Right cardiac atrium (tissue), 5 donors: ENCODE measurements around the gene ADAMTSL5. TPM values are rescaled to one million over a fixed set of nuclear protein-coding genes. Genes with fewer than 3 reads are reported as not detected.
"Not testable (repeated sequence)": the region's sequence is repeated elsewhere in the genome, so short reads cannot be mapped to it uniquely, and the experiment has no call there.

Source experiments
- ATAC-seq, 2 donors: fragments of 200-7000 bp; cut with Tn5 transposase; one replicate each; pipeline versions ENCODE4 v1.8.0 to v1.9.1; 2020; ENCODE audit warnings: moderate library complexity in 2 of 2, mild to moderate bottlenecking in 1 of 2
- DNase-seq, 3 donors: peaks; one replicate each; pipeline ENCODE4 v3.0.0-alpha.2; 2020
- H3K27ac ChIP-seq: one replicate; pipeline ENCODE4 v1.5.1; 2013; ENCODE audit warnings: mild to moderate bottlenecking, low read length, control low read depth, moderate library complexity
- H3K27me3 ChIP-seq: one replicate; pipeline ENCODE4 v1.6.1; 2013; ENCODE audit not compliant: control insufficient read depth, insufficient read depth
- H3K4me1 ChIP-seq: one replicate; pipeline ENCODE4 v1.6.1; 2013; ENCODE audit warnings: low read length; ENCODE audit not compliant: control insufficient read depth, insufficient read depth
- H3K4me3 ChIP-seq: one replicate; pipeline ENCODE4 v1.5.1; 2013; ENCODE audit warnings: low read length, control low read depth
- H3K9me3 ChIP-seq: one replicate; pipeline ENCODE4 v1.6.1; 2013; ENCODE audit warnings: low read length; ENCODE audit not compliant: control insufficient read depth
- WGBS: extraction: QIAGEN DNeasy Blood & Tissue Kit; methylation state at CpG from one replicate; pipeline ENCODE4 v1.1.7; 2013; 5-methylcytosine and 5-hydroxymethylcytosine counted together
- intact Hi-C, 4 donors: fragments of 100-400 bp; cut with DNase I; formaldehyde crosslinking; loops; one replicate each; pipeline versions ENCODE4 v1.11.0 to v1.14.0; 2022 to 2023
- polyA plus RNA-seq: library from polyadenylated mRNA; stranded (reverse); fragments of 200-250 nt; gene quantifications from one replicate; pipeline ENCODE4 v1.2.3, GENCODE V29; 2013
- total RNA-seq, 4 donors: library from RNA; stranded (reverse); fragmentation: NEBNext Ultra II Directional; extraction: Animal tissue kit (Norgen Biotek cat#: 25700); gene quantifications; one replicate each; pipeline ENCODE4 v1.2.1, GENCODE V29; 2021
- donor health status: healthy with polysubstance abuse.
- donor health status: DM: no; HTN: yes; CAD: no.
- donor health status: DM: no; HTN: no; CAD: no.
- donor health status: DM: no; HTN: yes; CAD: no; lungs with severe emphysema.
- donor health status: DM: yes; HTN: yes; CAD: no.

Gene ADAMTSL5
- total and polyA plus RNA-seq, 5 donors: 10.9 to 23.7 (median 19.1) TPM

DNA sequence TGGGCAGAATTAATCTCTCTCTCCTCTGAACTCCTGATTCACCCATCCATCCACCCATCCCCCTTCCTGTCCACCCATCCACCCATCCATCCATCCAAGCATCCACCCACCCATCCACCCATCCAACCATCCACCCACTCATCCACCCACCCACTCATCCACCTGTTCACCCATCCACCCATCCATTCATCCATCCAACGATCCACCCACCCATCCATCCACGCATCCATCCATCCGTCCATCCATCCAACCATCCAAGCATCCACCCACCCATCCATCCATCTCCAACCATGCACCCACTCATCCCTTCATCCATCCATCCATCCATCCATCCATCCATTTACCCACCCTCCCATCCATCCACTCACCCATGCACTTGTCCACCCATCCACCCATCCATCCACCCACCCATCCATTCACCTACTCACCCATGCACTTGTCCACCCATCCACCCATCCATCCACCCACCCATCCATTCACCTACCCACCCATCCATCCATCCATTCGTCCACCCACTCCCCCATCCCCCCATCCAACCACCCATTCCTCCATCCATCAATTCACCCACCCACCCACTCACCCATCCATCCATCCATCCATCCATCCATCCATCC, 36.6 kb upstream of the ADAMTSL5 start:
- no peak for ATAC-seq
- 83% methylated on average over 4 of the region's 4 CpGs for WGBS
- Histone ChIP-seq H3K4me1 (no peaks in the 10 kb centered on the region), H3K27me3 (no peaks in the 10 kb centered on the region), H3K4me3 (no peak overlapping the region), H3K27ac (no peak overlapping the region), H3K9me3 (no peaks in the 10 kb centered on the region)
- intact Hi-C loops: loop anchor here (5.0 to 10.0 kb wide), 2 partner anchors 123 to 215 kb away; no protein-coding TSS in a partner anchor
- no peak for DNase-seq

DNA sequence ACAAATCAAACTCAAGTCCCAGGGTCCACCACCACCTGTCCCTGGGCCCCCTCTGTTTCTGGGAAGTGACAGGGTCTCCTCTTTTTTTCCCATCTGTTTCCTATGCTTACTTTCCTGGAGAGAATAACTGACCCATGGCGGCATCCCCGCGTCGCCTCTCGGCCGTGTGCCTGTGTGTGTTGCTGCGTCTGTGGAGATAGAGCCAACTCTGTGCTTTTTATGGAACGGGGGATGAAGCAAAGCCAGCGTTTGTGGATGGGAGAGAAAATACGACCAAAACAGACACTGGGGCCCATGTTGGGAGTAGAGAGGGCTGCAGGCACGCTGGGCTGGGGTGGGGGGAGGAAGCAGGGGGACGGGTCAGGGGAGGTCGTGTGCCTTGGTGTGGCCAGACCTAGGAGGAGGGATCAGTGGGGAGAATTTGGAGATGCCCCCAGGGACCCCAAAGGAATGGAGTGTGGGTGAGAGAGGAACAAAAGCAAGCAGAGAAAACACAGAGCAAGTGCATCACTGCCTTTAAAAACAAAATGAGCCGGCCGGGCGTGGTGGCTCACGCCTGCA, 27.6 kb upstream of the ADAMTSL5 start:
- Histone ChIP-seq H3K27ac (peak overlapping the region; percentile 42), H3K4me3 (no peak overlapping the region), H3K27me3 (no peaks in the 10 kb centered on the region), H3K4me1 (no peaks in the 10 kb centered on the region), H3K9me3 (no peaks in the 10 kb centered on the region)
- intact Hi-C loops: loop anchor here in 3 of 4 donors (10.0 kb wide), 1 partner anchor 224 kb away; no protein-coding TSS in a partner anchor
- WGBS: 23% methylated on average over 17 of the region's 17 CpGs
- DNase-seq (peak in 2 of 3 donors; percentile 71 to 74), ATAC-seq (peak; percentile 57 to 76)

DNA sequence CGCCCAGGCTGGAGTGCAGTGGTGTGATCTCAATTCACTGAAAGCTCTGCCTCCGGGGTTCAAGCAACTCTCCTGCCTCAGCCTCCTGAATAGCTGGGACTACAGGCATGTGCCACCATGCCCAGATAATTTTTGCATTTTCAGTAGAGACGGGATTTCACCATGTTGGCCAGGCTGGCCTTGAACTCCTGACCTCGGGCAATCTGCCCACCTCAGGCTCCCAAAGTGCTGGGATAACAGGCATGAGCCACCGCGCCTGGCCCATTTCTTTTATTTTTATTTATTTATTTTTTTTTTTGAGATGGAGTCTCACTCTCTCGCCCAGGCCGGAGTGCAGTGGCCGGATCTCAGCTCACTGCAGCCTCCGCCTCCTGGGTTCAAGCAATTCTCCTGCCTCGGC, 26.9 kb upstream of the ADAMTSL5 start:
- not testable (repeated sequence) for H3K27ac ChIP-seq, H3K9me3 ChIP-seq
- intact Hi-C loops: loop anchor here (2.0 to 10.0 kb wide), 2 partner anchors 225 kb away; no protein-coding TSS in a partner anchor

GRCh38 chr19:1538978-1539377, 26.2 kb upstream of the ADAMTSL5 start:
- Histone ChIP-seq H3K27me3 (no peaks in the 10 kb centered on the region), H3K4me1 (no peaks in the 10 kb centered on the region), H3K4me3 (no peak overlapping the region), H3K9me3 (no peaks in the 10 kb centered on the region), H3K27ac (no peak overlapping the region)
- DNase-seq (no peak), ATAC-seq (peak in 1 of 2 donors; percentile 17)
- 25% methylated on average over 15 of the region's 15 CpGs for WGBS
- intact Hi-C loops: loop anchor here in 1 of 4 donors (2.0 kb wide), 1 partner anchor 226 kb away; no protein-coding TSS in a partner anchor

More for the DNA sequence above, 26.9 kb upstream of the ADAMTSL5 start:
- not testable (repeated sequence) for DNase-seq, H3K4me3 ChIP-seq, H3K27me3 ChIP-seq, H3K4me1 ChIP-seq, ATAC-seq
- 85% methylated on average over 11 of the region's 11 CpGs for WGBS

GRCh38 chr19:1535699-1536098, 22.9 kb upstream of the ADAMTSL5 start:
- H3K27me3 ChIP-seq, ATAC-seq, intact Hi-C loops, H3K27ac ChIP-seq, H3K4me1 ChIP-seq, H3K4me3 ChIP-seq, H3K9me3 ChIP-seq: not testable (repeated sequence)
- DNase-seq: peak in 1 of 3 donors; percentile 20
- 92% methylated on average over 7 of the region's 7 CpGs for WGBS

DNA sequence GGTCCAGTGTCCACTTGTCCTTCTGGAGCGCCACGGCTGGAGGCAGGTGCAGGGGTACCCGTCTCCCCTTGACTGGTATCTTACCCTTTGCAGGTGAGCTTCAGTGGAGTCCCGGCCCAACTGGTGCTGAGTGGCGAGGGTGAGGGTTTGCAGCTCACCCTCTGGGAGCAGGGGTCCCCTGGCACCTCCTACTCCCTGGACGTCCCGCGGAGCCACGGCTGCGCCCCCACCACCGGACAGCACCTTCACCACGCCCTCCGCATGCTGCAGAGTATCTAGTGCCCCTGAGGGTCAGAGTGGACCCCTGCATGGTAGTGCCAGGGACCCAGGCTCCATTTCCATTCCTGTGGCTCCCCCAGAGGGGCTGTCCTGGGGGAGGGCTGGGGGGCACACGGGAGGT, 22.2 kb upstream of the ADAMTSL5 start:
- intact Hi-C loops: no loop called here
- H3K27ac ChIP-seq: no peak overlapping the region
- no peaks in the 10 kb centered on the region for H3K9me3 ChIP-seq
- 87% methylated on average over 14 of the region's 14 CpGs for WGBS
- no peaks in the 10 kb centered on the region for H3K4me1 ChIP-seq
- H3K27me3 ChIP-seq: no peaks in the 10 kb centered on the region
- peak in 2 of 3 donors; percentile 24 to 42 for DNase-seq
- H3K4me3 ChIP-seq: no peak overlapping the region
- no peak for ATAC-seq

GRCh38 chr19:1533510-1534150, 20.8 kb upstream of the ADAMTSL5 start:
- H3K27me3 ChIP-seq: no peaks in the 10 kb centered on the region
- H3K4me1 ChIP-seq: no peaks in the 10 kb centered on the region
- ATAC-seq: peak in 1 of 2 donors; percentile 19
- DNase-seq: peak in 2 of 3 donors; percentile 16 to 19
- intact Hi-C loops: no loop called here
- H3K27ac ChIP-seq: no peak overlapping the region
- no peak overlapping the region for H3K4me3 ChIP-seq
- no peaks in the 10 kb centered on the region for H3K9me3 ChIP-seq
- 79% methylated on average over 23 of the region's 23 CpGs for WGBS

DNA sequence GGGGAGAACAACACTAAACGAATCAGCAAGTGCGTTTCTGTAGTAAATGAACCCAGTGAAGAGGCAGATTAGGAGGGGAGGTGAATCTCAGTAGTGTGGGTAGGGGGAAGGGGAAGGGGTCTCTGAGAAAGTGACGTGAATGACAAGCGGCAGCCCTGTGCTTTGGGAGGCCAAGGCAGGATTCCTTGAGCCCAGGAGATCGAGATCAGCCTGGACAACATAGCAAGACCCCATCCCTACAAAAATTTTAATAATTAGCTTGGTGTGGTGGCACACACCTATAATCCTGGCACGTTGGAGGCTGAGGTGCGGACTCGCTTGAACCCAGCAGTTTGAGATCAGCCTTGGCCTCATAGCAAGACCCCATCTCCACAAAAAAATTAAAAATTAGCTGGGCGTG, 19.2 kb upstream of the ADAMTSL5 start:
- 90% methylated on average over 9 of the region's 9 CpGs for WGBS
- no peaks in the 10 kb centered on the region for H3K4me1 ChIP-seq
- no peaks in the 10 kb centered on the region for H3K9me3 ChIP-seq
- no peaks in the 10 kb centered on the region for H3K27me3 ChIP-seq
- H3K4me3 ChIP-seq: no peak overlapping the region
- ATAC-seq (no peak), DNase-seq (no peak)
- no peak overlapping the region for H3K27ac ChIP-seq
- intact Hi-C loops: no loop called here

DNA sequence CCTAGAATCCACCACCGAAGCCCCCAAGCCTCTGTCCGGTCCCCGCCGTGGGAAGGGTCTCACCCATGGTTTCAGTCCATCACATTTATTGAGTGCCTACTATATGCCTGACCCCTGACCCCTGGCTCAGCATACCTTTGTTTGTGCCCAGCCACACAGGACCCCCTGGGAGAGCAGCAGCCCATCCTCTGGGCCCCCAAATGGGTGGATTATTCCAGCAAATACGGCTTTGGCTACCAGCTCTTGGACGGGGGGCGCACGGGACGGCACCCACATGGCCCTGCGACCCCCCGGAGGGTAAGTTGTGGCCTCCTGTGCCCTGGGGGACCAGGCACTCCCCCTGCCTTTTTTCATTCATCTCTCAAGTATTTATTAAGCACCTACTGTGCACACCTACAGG, 18.8 kb upstream of the ADAMTSL5 start:
- Histone ChIP-seq H3K4me3 (no peak overlapping the region), H3K27me3 (no peaks in the 10 kb centered on the region), H3K4me1 (no peaks in the 10 kb centered on the region), H3K27ac (no peak overlapping the region), H3K9me3 (no peaks in the 10 kb centered on the region)
- intact Hi-C loops: no loop called here
- no peak for ATAC-seq
- peak in 2 of 3 donors; percentile 30 to 32 for DNase-seq
- 85% methylated on average over 11 of the region's 11 CpGs for WGBS

GRCh38 chr19:1530856-1531255, 18.0 kb upstream of the ADAMTSL5 start:
- H3K4me3 ChIP-seq, H3K9me3 ChIP-seq, H3K27ac ChIP-seq, intact Hi-C loops, H3K27me3 ChIP-seq, H3K4me1 ChIP-seq, ATAC-seq: not testable (repeated sequence)
- 92% methylated on average over 11 of the region's 11 CpGs for WGBS
- DNase-seq: peak in 2 of 3 donors; percentile 6 to 27

DNA sequence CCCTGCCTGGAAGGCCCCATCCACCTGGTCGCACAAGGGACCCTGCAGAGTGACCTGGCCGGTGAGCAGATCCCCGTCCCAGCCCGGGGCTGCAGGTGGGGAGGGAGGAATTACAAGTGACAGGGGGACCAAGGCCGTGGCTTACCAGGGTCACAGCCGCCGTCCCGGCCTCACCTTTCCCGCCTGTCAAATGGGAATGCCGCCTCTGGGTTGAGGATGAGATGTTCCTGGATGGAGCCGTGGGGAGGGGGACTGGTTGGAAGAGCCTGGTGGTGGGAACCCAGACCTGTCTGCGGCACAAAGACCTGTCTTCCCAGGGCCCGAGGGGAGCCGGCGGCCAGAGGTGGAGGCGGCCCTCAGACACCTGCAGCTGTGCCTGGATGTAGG, 16.6 kb upstream of the ADAMTSL5 start:
- DNase-seq (peak in 2 of 3 donors; percentile 29 to 42), ATAC-seq (no peak)
- intact Hi-C loops: no loop called here
- WGBS: 80% methylated on average over 16 of the region's 16 CpGs
- H3K4me1 ChIP-seq: no peaks in the 10 kb centered on the region
- no peaks in the 10 kb centered on the region for H3K27me3 ChIP-seq
- no peak overlapping the region for H3K27ac ChIP-seq
- no peaks in the 10 kb centered on the region for H3K9me3 ChIP-seq
- no peak overlapping the region for H3K4me3 ChIP-seq
